WERI-Rb-1 (cell line): Measurements from ENCODE around the gene PRKAR1A.

Experiments
- DNase-seq: peaks from one replicate; pipeline ENCODE4 v3.0.0-alpha.2; 2020
- H3K27ac ChIP-seq: fragments of 250-450 bp; sonication (Bioruptor Pico); 2 replicates; pipeline ENCODE4 v1.5.1; 2020; ENCODE audit warnings: mild to moderate bottlenecking, moderate library complexity
- H3K27me3 ChIP-seq: fragments of 250-450 bp; sonication (Bioruptor Pico); 2 replicates; pipeline ENCODE4 v1.5.1; 2021; ENCODE audit warnings: mild to moderate bottlenecking, low read depth, moderate library complexity; ENCODE audit not compliant: insufficient read depth, severe bottlenecking
- H3K36me3 ChIP-seq: fragments of 250-450 bp; sonication (Bioruptor Pico); 2 replicates; pipeline ENCODE4 v1.5.1; 2020; ENCODE audit warnings: mild to moderate bottlenecking, moderate library complexity
- H3K4me3 ChIP-seq: 2 replicates; pipeline ENCODE4 v1.5.1; 2011; ENCODE audit warnings: low read depth, mild to moderate bottlenecking, control low read depth, low read length
- H3K9me3 ChIP-seq: fragments of 250-450 bp; sonication (Bioruptor Pico); 2 replicates; pipeline ENCODE4 v1.5.1; 2021; ENCODE audit warnings: mild to moderate bottlenecking, moderate library complexity; ENCODE audit not compliant: severe bottlenecking
- CTCF ChIP-seq: IDR thresholded peaks from 2 replicates; pipeline ENCODE4 v1.5.1; 2011; ENCODE audit warnings: low read depth, mild to moderate bottlenecking, control low read depth, inconsistent platforms, low read length

PRKAR1A gene

GRCh38 chr17:68573338-68573737 lies 61.1 kb downstream of the PRKAR1A start:
- no peak for DNase-seq
- Histone ChIP-seq H3K27ac (no peak overlapping the region), H3K36me3 (no peaks in the 10 kb centered on the region), H3K9me3 (no peaks in the 10 kb centered on the region), H3K4me3 (no peak overlapping the region), H3K27me3 (no peaks in the 10 kb centered on the region)
- TF ChIP-seq CTCF, result no peak

- Histone ChIP-seq H3K27me3 (no peaks in the 10 kb centered on the region), H3K4me3 (no peak overlapping the region), H3K36me3 (no peaks in the 10 kb centered on the region), H3K9me3 (no peaks in the 10 kb centered on the region), H3K27ac (no peak overlapping the region)
- DNase-seq, result no peak
- TF ChIP-seq CTCF, result no peak
Observed at GRCh38 chr17:68576137-68576536, 63.9 kb downstream of the PRKAR1A start.

- Histone ChIP-seq H3K36me3 (no peaks in the 10 kb centered on the region), H3K27me3 (no peaks in the 10 kb centered on the region), H3K9me3 (no peaks in the 10 kb centered on the region), H3K27ac (no peak overlapping the region), H3K4me3 (no peak overlapping the region)
- peak; percentile 4; the same call in 1 of the 2 replicates for TF ChIP-seq CTCF
- no peak for DNase-seq
Observed at GRCh38 chr17:68576811-68577496, 64.7 kb downstream of the PRKAR1A start.

GRCh38 chr17:68577497-68577821 lies 65.2 kb downstream of the PRKAR1A start:
- no peak for TF ChIP-seq CTCF
- H3K4me3 ChIP-seq, result no peak overlapping the region
- no peaks in the 10 kb centered on the region for H3K36me3 ChIP-seq
- DNase-seq, result no peak
- H3K9me3 ChIP-seq, result no peaks in the 10 kb centered on the region
- H3K27me3 ChIP-seq, result no peaks in the 10 kb centered on the region
- H3K27ac ChIP-seq, result no peak overlapping the region

GRCh38 chr17:68578236-68578635 lies 66.0 kb downstream of the PRKAR1A start:
- no peaks in the 10 kb centered on the region for H3K27me3 ChIP-seq
- H3K27ac ChIP-seq, result no peak overlapping the region
- no peak overlapping the region for H3K4me3 ChIP-seq
- TF ChIP-seq CTCF, result no peak
- no peak for DNase-seq
- no peaks in the 10 kb centered on the region for H3K9me3 ChIP-seq
- no peaks in the 10 kb centered on the region for H3K36me3 ChIP-seq
